HG03469 (cell line): Measurements from ENCODE around the gene ELF1.
"Not testable (repeated sequence)": the region's sequence is repeated elsewhere in the genome, so short reads cannot be mapped to it uniquely, and the experiment has no call there.

Source experiments
- ATAC-seq: cut with Tn5 transposase; IDR thresholded peaks from one replicate; pipeline ENCODE4 v1.9.1; 2021; ENCODE audit warnings: mild to moderate bottlenecking, moderate library complexity, moderate number of reproducible peaks; ENCODE audit not compliant: unreplicated experiment

Gene ELF1

DNA sequence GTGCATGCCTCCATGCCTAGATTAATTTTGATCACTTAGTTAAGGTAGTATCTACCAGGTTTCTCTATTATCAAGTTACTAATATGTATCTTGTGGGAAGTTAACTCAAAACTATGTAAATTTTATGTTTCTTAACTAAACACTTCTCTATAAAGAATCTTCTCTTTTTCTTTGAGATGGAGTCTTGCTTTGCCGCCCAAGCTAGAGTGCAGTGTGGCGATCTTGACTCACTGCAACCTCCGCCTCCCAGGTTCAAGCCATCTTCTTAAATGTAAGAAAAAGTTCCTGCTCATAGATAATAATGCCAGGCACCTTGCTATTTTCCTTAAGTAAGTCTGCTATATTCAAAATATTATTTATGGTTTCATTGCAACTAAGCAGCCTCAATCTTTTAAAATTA lies 58.4 kb downstream of the ELF1 start:
- no peak for ATAC-seq

GRCh38 chr13:40958655-40959054 lies 60.5 kb downstream of the ELF1 start:
- ATAC-seq = no peak

GRCh38 chr13:40946485-40946884 lies 72.6 kb downstream of the ELF1 start:
- no peak for ATAC-seq

DNA sequence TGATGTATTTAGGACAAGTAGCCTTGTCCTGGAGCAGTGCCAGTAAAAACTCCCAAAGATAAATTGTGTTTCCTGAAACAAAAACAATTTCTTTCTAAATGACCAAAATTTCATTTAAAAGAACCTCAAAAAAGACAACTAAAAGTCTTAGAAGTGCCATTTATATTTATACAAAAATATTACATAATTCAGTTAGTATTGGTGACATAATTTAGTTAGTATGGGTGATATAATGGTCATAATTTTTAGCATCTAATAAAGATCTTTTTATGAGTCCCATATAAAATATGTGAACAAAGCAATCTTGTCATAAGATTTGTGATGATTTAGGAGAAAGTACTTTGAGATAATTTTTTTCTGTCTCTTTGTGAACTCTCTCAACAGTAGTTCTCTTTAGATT lies 76.0 kb downstream of the ELF1 start:
- ATAC-seq = no peak

DNA sequence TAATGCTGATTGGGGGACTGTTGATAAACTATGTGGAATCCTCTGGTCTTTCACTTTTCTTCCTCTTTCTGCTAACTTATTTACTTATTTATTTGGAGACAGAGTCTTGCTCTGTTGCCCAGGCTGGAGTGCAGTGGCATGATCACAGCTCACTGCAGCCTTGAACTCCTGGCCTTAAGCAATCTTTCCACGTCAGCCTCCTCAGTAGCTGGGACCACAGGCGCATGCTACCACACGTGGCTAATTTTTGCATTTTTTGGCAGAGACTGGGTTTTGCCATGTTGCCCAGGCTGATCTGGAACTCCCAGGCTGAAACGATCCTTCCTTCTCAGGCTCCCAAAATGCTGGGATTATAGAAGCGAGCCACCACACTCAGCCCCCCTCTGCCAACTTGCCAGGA lies 77.5 kb downstream of the ELF1 start:
- ATAC-seq = no peak

DNA sequence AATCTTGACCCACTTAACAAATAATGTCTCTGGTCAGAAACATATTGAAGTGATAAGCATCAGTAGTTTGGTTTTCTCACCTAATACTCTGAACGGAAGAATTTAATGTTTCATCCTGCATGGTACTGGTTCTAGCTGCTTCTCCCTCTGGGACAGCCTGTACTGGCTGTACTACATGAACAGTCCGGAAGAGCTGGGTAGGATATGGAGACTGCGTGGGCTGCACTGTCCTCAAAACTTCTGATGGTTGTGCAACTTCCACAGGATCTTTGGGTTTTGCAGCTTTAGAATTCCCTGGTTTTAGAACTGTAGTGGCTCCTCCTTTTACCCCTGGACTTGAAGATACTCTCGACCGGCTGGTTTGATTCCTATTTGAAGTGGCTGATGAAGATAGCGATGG lies 78.3 kb downstream of the ELF1 start:
- no peak for ATAC-seq

DNA sequence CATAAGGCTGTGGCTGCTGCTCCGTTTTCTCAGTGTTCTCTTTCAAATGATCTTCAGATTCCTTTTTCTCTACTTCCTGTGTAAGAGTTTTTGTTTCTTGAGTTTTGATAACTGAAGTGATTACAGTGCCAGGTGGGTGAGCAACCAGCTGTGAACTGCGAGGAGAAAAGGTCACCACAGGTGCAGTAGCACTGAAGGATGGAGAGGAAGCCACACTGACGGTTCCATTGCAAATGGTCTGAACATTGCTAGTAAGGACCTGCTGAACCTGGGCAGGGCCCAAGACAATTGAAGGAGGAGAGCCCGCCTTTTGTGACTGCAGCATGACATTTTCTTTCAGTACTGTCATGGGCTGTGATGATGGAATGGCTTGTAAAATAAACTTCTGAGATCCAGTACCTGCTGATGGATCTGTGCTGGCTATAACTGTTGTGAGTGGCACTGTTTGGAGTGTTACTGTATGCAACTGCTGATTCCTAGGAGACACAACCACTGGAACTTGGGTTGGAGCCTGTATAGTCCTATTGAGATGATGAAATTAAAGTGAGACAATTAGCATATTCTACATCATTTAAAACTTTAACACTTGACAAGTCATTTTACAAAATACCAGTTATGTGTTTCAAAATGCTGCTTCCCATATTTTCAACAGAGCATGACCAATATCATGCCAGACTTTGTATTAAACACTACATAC lies 85.5 kb downstream of the ELF1 start:
- ATAC-seq = peak; percentile 66

DNA sequence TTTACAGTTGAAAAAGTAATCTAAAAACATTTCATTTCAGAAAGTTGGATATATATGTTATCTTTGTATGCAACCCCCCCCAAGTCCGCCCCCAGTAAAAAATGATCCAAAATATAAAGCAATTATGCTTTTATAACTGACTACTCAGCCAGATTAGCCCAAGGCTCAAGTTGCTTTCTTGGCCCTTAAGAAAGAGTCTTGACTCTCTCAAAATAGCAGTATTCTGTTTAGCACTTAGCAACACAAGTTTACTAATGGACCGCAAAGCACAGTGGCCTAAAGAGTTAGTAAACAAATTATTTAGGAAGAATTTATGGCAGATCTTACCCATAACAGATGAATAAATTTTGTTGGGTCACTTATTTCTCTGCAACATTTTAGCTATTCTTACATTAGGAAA lies 86.9 kb downstream of the ELF1 start:
- no peak for ATAC-seq

DNA sequence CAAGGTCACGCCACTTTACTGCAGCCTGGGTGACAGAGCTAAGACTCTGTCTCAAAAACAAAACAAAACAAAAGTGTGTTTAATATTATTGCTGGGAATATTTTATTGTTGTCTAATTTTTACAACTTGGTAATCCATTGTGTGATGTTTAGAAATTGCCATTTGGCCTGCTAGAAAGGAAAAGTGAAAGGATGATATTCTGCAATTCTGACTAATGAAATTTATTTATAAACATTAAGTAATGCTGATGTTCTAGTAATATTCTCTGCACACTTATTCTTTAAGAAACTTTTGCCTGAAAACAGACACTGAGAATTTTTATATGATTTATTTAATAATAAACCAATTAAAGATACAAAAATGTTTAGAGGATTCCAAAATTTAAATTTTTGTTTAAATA lies 87.4 kb downstream of the ELF1 start:
- ATAC-seq = no peak

DNA sequence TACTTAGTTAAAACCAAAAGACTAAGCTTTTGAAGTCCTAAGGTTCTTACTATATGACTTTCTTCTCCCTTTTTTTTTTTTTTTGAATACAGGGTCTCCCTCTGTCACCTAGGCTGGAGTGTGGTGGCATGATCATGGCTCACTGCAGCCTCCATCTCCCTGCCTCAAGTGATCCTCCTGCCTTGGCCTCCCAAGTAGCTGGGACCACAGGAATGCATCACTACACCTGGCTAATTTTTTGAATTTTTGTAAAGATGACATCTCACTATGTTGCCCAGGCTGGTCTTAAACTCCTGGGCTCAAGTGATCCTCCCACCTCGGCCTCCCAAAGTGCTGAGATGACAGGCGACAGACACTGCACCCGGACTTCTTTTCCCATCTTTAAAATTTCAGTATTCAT lies 89.2 kb downstream of the ELF1 start:
- ATAC-seq = not testable (repeated sequence)

- no peak for ATAC-seq
These were observed 90.1 kb downstream of the ELF1 start for GRCh38 chr13:40928980-40929379.

DNA sequence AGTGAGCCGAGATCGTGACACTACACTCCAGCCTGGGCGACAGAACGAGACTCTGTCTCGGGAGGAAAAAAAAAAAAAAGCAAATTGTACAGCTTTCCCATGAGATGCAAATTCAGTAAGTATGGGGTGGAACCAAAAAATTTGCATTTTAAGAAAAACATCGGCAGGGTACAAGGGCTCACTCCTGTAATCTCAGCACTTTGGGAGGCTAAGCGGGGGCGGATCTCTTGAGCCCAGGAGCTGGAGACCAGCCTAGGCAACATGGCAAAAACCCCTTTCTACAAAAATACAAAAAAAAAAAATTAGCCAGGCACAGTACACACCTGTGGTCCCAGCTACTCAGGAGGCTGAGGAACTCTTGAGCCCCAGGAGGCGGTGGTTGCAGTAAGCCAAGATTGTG lies 91.2 kb downstream of the ELF1 start:
- ATAC-seq = no peak

DNA sequence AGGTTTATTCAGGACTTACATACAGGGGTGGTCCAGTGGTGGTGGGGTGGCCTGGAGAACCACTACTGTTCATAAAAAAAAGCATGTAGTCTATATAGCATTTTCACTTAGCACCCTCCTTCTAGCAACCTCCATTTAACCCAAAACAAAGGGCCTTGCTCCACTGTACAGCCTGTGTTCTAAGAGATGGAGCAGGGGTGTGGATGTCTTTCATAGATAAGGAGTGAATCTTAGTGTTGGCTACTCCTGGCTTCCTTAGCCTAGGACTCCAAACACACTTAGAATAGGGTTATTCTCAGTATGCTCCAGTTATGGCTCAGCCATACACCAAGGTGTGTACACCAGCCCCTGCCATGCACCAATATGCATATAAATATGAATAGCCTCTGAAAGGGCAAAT lies 95.2 kb downstream of the ELF1 start:
- no peak for ATAC-seq

- no peak for ATAC-seq
These were observed 96.6 kb downstream of the ELF1 start for GRCh38 chr13:40922437-40923040.

- no peak for ATAC-seq
These were observed 98.3 kb downstream of the ELF1 start for GRCh38 chr13:40920826-40921225.

- not testable (repeated sequence) for ATAC-seq
These were observed 99.2 kb downstream of the ELF1 start for GRCh38 chr13:40919901-40920300.

DNA sequence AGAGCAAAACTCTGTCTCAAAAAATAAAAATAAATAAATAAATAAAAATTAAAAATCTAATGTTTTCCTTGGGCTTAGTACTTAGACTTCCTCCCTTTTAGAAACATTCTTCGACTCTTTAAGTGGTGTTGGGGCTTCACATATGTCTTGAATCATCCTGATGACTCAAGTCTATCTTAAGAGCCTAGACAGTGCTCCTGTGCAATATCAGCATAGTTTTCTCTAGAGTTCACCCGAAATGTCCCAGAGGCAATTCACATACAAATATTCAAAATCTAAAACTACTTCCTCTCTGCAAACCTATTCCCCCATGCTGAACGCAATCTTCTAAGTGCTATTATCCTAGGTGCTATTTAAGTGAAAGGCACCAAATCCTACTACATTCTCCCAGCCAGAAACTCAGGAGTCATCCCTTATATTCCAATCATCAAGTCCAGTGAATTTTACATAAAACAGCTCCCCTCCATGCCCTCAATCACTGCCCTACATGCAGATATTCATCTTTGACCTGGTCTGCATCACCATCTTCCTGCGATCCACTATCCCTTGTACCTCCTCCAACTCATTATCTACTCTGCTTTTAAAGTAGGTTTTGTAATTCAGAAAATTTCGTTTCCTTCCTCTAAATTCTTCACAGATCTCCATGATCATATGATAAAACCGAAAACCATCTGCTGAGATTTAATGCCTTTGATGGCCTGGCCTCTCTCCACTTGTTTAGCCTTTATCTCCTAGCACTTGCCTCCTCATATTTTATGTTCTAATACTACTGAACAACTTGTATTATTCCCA lies 102.7 kb downstream of the ELF1 start:
- ATAC-seq = no peak

DNA sequence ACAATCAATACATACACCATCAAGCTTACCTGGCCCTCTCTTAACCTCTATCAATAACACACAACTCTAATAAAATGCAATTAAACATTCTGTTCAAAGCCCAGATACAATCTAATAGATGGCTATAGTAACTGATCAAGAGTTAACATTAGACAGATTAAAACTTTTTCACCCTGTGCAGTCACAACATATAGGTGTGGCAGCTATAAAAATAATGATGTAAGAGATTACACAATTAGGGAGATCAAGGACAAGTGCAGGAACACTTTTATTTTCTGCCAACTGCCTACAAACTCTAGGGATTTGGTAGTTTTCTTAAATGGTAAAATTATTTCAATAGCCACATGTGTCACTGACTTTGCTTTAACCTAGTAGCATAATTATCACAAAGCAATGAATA lies 104.3 kb downstream of the ELF1 start:
- ATAC-seq = not testable (repeated sequence)

- no peak for ATAC-seq
These were observed 107.8 kb downstream of the ELF1 start for GRCh38 chr13:40911341-40911740.

GRCh38 chr13:40910324-40911050 lies 108.6 kb downstream of the ELF1 start:
- no peak for ATAC-seq

DNA sequence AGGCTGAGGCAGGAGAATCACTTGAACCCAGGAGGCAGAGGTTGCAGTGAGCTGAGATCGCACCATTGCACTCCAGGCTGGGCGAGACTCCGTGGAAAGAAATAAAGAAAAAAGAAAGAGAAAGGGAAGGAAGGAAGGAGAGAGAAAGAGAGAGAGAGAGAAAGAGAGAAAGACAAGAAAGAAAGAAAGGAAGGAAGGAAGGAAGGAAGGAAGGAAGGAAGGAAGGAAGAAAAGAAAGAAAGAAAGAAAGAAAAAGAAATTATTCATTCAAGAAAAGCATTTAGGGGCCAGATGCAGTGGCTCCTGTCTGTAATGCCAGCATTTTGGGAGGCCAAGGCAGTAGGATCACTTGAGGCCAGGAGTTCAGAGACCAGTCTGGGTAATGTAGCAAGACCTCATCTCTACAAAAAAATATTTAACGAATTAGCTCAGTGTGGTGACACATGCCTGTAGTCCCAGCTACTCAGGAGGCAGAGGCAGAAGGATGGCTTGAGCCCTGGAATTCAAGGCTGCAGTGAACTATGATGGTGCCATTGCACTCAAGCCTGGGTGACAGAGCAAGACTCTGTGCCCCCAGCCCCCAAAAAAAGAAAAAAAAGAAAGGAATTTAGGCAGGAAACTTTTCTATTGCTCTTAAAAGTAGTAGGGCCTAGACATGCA lies 109.4 kb downstream of the ELF1 start:
- ATAC-seq = not testable (repeated sequence)
